ENCODE results near the gene SPOCK1. TPM values are rescaled to one million over a fixed set of nuclear protein-coding genes. Genes with fewer than 3 reads are reported as not detected.

The SPOCK1 gene
- total RNA-seq, 4 donors from 2014 or later = 46.5 to 52.7 (median 51.4) TPM

GRCh38 chr5:137206030-137206715 lies 293.0 kb downstream of the SPOCK1 start:
- 53 to 77% methylated on average over 3 to 5 of the region's 6 CpGs for WGBS, 2 donors (ENCODE audit: low coverage in 1 of 2)
- no peak overlapping the region for H3K27ac ChIP-seq
- H3K4me1 ChIP-seq = no peaks in the 10 kb centered on the region
- no peak for TF ChIP-seq CTCF (IDR thresholded peaks at IDR 0.05)
- TF ChIP-seq POLR2AphosphoS5 (IDR thresholded peaks at IDR 0.05) = no peak
- no peak for TF ChIP-seq POLR2A (IDR thresholded peaks at IDR 0.05)
- TF ChIP-seq EP300 (IDR thresholded peaks at IDR 0.05) = no peak
- H3K36me3 ChIP-seq = no peaks in the 10 kb centered on the region
- no peak for ATAC-seq
- no peak overlapping the region for H3K4me3 ChIP-seq
- no peaks in the 10 kb centered on the region for H3K9me3 ChIP-seq
- H3K27me3 ChIP-seq = no peaks in the 10 kb centered on the region

- no peak for ATAC-seq
- Histone ChIP-seq H3K36me3 (no peaks in the 10 kb centered on the region), H3K4me3 (no peak overlapping the region), H3K27me3 (no peaks in the 10 kb centered on the region), H3K4me1 (no peaks in the 10 kb centered on the region), H3K27ac (no peak overlapping the region), H3K9me3 (no peaks in the 10 kb centered on the region)
- 51 to 78% methylated on average over 4 to 5 of the region's 6 CpGs for WGBS, 2 donors (ENCODE audit: low coverage in 1 of 2)
- no peak for TF ChIP-seq CTCF (IDR thresholded peaks at IDR 0.05)
Observed at GRCh38 chr5:137205231-137206027, 293.7 kb downstream of the SPOCK1 start.

DNA sequence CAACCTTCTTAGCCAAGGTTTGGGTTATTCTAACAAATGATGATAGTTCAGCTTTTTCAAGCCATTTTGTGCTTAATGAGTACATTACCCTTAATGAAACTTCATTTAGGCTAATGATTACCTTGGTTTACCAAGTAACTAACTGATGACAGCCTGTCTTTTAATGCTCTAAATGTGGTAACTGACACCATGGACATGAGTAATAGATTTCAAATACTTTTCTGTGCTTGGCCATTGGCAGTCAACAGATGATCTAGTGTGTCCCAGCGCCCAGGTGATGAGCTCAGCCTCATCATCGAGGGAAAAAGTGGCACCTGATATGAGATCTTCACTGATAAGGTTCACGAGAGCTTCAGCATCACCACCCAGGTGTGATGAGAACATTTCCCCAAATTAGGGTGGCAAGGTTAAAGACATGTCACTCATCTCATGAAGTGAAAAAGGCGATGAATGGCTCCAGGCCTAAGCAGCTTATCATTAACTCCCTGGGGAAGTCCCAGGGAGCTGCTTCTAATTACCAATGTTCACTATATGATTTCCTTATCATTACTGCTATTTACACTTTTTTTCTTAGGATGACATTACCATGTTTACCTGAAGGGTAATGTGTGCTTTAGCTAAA lies 296.0 kb downstream of the SPOCK1 start:
- TF ChIP-seq CTCF (IDR thresholded peaks at IDR 0.05) = no peak
- no peak for TF ChIP-seq POLR2AphosphoS5 (IDR thresholded peaks at IDR 0.05)
- TF ChIP-seq EP300 (IDR thresholded peaks at IDR 0.05) = no peak
- TF ChIP-seq POLR2A (IDR thresholded peaks at IDR 0.05) = no peak
- no peak for ATAC-seq
- 56 to 100% methylated on average over 1 to 4 of the region's 4 CpGs for WGBS, 2 donors (ENCODE audit: low coverage in 1 of 2)

DNA sequence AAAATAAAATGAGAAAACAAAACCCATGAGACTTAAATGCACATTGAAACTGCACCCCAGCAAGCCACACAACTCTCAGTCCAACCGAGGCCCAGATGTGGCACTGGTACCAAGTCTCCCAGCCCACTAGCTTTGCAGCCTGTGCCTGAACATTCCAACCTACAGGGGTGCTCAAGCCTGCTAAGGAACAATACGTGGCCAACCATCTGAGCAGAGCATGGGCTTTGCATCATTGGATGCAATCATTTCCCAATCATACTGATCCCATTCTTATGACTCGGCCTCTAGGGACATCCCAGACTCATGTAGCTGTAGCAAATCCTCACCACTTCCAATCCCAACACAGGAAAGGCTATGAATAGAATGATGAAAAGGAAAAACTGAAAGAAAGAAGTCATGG lies 297.2 kb downstream of the SPOCK1 start:
- Histone ChIP-seq H3K27ac (no peak overlapping the region), H3K9me3 (no peaks in the 10 kb centered on the region), H3K4me1 (no peaks in the 10 kb centered on the region), H3K36me3 (no peaks in the 10 kb centered on the region), H3K27me3 (no peaks in the 10 kb centered on the region), H3K4me3 (no peak overlapping the region)
- ATAC-seq = peak; percentile 92
- TF ChIP-seq CTCF (IDR thresholded peaks at IDR 0.05) (peak in 2 of 4 experiments; percentile 9 to 27), POLR2A (IDR thresholded peaks at IDR 0.05) (no peak), POLR2AphosphoS5 (IDR thresholded peaks at IDR 0.05) (peak; percentile 34)
- WGBS, 2 donors (ENCODE audit: low coverage in 1 of 2) = 73 to 87% methylated on average over 2 to 3 of the region's 3 CpGs

More for the DNA sequence above, 296.0 kb downstream of the SPOCK1 start:
- Histone ChIP-seq H3K4me1 (no peaks in the 10 kb centered on the region), H3K27me3 (no peaks in the 10 kb centered on the region), H3K9me3 (no peaks in the 10 kb centered on the region), H3K27ac (no peak overlapping the region), H3K4me3 (no peak overlapping the region), H3K36me3 (no peaks in the 10 kb centered on the region)
